K562 (cell line): ENCODE measurements around the gene LAP3.

ENCODE experiments used
- CTCF ChIP-seq, 3 experiments: IDR thresholded peaks in 2 of 3; conservative IDR thresholded peaks in 1 of 3; 2 replicates each; pipeline ENCODE4 v1.5.1; 2011 to 2012; ENCODE audit warnings: low read length in 3 of 3, mild to moderate bottlenecking in 3 of 3, control low read depth in 2 of 3, improper control_type of control experiment in 1 of 3, inconsistent platforms in 1 of 3, low read depth in 1 of 3, mixed read lengths in 1 of 3, moderate library complexity in 1 of 3; ENCODE audit not compliant: insufficient read depth in 2 of 3
- FOXA3 ChIP-seq, 2 experiments: fragments of 450-650 bp in 1 of 2; sonication (generic) in 1 of 2; formaldehyde crosslinking; IDR thresholded peaks in 1 of 2; conservative IDR thresholded peaks in 1 of 2; 2 replicates each; pipeline versions ENCODE4 v1.4.0 to v1.8.0; 2020 to 2022; ENCODE audit warnings: mild to moderate bottlenecking in 2 of 2, missing genetic modification reagents in 1 of 2
- HDAC1 ChIP-seq, 2 experiments: fragments of 450-650 bp; IDR thresholded peaks; 2 replicates each; pipeline ENCODE4 v1.6.1; 2016 to 2017; ENCODE audit warnings: inconsistent platforms in 1 of 2, mild to moderate bottlenecking in 1 of 2, moderate library complexity in 1 of 2
- JUND ChIP-seq, 2 experiments: IDR thresholded peaks; 2 replicates in 1 of 2; 3 replicates in 1 of 2; pipeline ENCODE4 v1.6.1; 2011; ENCODE audit warnings: borderline replicate concordance in 2 of 2, low read depth in 2 of 2, low read length in 2 of 2, improper control_type of control experiment in 1 of 2, missing biosample characterization in 1 of 2, missing genetic modification characterization in 1 of 2, missing genetic modification reagents in 1 of 2
- PPARD ChIP-seq: fragments of 250-450 bp; sonication (Bioruptor Pico); IDR thresholded peaks from 2 replicates; pipeline ENCODE4 v1.8.0; 2022; ENCODE audit warnings: inconsistent platforms, mild to moderate bottlenecking, moderate library complexity
- U2AF2 ChIP-seq: fragments of 200-400 bp; formaldehyde crosslinking; optimal IDR thresholded peaks from 2 replicates; pipeline ENCODE3; 2017; ENCODE audit warnings: low read depth, mild to moderate bottlenecking, low read length

DNA sequence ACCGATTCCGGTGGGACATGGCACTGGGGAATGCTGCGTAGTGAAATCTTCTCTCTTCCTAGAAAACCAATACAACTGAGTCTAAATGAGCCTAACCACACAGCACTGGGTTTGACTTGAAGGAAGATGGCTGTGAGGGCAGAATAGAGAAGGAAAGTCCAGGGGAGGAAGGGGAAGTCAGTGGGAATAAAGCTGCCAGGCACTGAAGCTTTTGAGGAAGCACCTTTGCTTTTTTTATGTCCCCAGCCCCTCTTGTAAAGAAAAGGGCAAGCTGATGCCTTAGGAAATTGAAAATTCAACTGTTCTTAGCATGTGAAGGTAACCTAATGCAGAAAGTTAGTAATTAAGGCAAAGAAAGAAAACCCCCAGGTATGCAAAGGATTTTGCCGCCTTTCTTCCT is 58.1 kb downstream of the LAP3 start:
- TF ChIP-seq JUND (IDR thresholded peaks at IDR 0.05; ENCODE audit: borderline replicate concordance, low read depth, low read length) (no peak), JUND (tag; IDR thresholded peaks at IDR 0.05; ENCODE audit: borderline replicate concordance, low read depth, low read length) (no peak), CTCF (IDR thresholded peaks at IDR 0.05 in 2 of 3, conservative IDR thresholded peaks at IDR 0.05 in 1 of 3; ENCODE audit: insufficient read depth in 2 of 3, low read depth in 1 of 3, low read length in 3 of 3) (no peak), HDAC1 (IDR thresholded peaks at IDR 0.05) (no peak), U2AF2 (no peak), FOXA3 (CRISPR knock-in tag; conservative IDR thresholded peaks at IDR 0.05 in 1 of 2, IDR thresholded peaks at IDR 0.05 in 1 of 2) (no peak), PPARD (CRISPR knock-in tag) (no peak)
